Neuron (in vitro differentiated cells): Measurements from ENCODE around the gene APOA4.
"Not testable (repeated sequence)": the region's sequence is repeated elsewhere in the genome, so short reads cannot be mapped to it uniquely, and the experiment has no call there.

ENCODE experiments used
- H2AFZ ChIP-seq: one replicate; pipeline ENCODE4 v1.6.1; 2013; ENCODE audit warnings: low read depth, mild to moderate bottlenecking, inconsistent platforms, low read length, moderate library complexity
- H3K27me3 ChIP-seq: one replicate; pipeline ENCODE4 v1.6.1; 2013; ENCODE audit warnings: low read length; ENCODE audit not compliant: insufficient read depth
- H3K36me3 ChIP-seq: one replicate; pipeline ENCODE4 v1.6.1; 2013; ENCODE audit warnings: low read length; ENCODE audit not compliant: insufficient read depth
- H3K4me1 ChIP-seq: one replicate; pipeline ENCODE4 v1.6.1; 2013; ENCODE audit warnings: low read length; ENCODE audit not compliant: insufficient read depth
- H3K4me3 ChIP-seq: 2 replicates; pipeline ENCODE4 v1.5.1; 2013; ENCODE audit warnings: mild to moderate bottlenecking, low read length, moderate library complexity
- H3K9me3 ChIP-seq: one replicate; pipeline ENCODE4 v1.6.1; 2013; ENCODE audit warnings: low read length

APOA4 gene

DNA sequence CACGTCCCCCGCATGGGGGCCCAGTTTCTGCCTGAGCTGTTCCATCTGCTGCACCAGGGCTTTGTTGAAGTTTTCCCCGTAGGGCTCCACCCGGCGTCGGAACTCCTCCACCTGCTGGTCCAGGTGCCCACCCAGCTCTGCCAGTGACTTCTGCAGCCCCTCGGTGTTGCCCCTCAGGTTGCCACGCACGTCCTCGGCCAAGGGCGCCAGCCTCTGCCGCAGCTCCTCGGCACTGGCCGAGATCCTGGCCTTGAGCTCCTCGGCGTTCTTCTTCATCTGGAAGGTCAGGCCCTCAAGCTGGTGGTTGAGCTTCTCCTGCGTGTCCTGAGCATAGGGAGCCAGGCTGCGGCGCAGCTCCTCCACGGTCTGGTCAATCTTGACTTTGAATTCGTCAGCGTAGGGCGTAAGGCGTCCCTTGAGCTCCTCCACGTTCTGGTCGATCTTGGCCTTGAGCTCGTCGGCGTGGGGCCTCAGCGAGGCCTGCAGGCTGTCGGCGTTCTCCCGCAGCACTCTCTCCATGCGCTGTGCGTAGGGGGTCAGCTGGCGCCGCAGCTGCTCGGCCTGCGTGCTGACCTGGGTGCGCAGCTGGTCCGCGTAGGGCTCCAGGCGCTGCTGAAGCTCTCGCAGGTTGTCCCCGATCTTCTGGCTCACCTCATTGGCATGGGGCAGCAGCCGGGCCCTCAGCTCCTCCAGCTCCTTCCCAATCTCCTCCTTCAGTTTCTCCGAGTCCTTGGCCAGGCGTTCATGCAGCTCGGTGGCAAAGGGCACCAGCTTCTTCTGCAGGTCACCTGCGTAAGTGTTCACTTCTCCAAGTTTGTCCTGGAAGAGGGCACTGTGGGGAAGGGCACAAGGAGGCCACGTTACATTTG lies 1.8 kb downstream of the APOA4 start:
- H2AFZ ChIP-seq: no peak overlapping the region
- H3K4me1 ChIP-seq: no peaks in the 10 kb centered on the region
- H3K36me3 ChIP-seq: no peaks in the 10 kb centered on the region
- H3K4me3 ChIP-seq: no peak overlapping the region
- peaks cover 6% of the 10 kb centered on the region for H3K27me3 ChIP-seq
- no peaks in the 10 kb centered on the region for H3K9me3 ChIP-seq

- no peaks in the 10 kb centered on the region for H3K4me1 ChIP-seq
- H3K9me3 ChIP-seq: no peaks in the 10 kb centered on the region
- H3K27me3 ChIP-seq: peaks cover 6% of the 10 kb centered on the region
- no peak overlapping the region for H3K4me3 ChIP-seq
- H2AFZ ChIP-seq: no peak overlapping the region
- H3K36me3 ChIP-seq: no peaks in the 10 kb centered on the region
Observed at GRCh38 chr11:116819049-116819448, 4.1 kb downstream of the APOA4 start.

- no peaks in the 10 kb centered on the region for H3K27me3 ChIP-seq
- no peaks in the 10 kb centered on the region for H3K4me1 ChIP-seq
- H3K36me3 ChIP-seq: no peaks in the 10 kb centered on the region
- H3K4me3 ChIP-seq: no peak overlapping the region
- H2AFZ ChIP-seq: no peak overlapping the region
- H3K9me3 ChIP-seq: no peaks in the 10 kb centered on the region
Observed at GRCh38 chr11:116814502-116814901, 8.6 kb downstream of the APOA4 start.

GRCh38 chr11:116813781-116814471 lies 9.2 kb downstream of the APOA4 start:
- no peaks in the 10 kb centered on the region for H3K4me1 ChIP-seq
- no peaks in the 10 kb centered on the region for H3K36me3 ChIP-seq
- no peaks in the 10 kb centered on the region for H3K27me3 ChIP-seq
- H3K9me3 ChIP-seq: no peaks in the 10 kb centered on the region
- H2AFZ ChIP-seq: no peak overlapping the region
- H3K4me3 ChIP-seq: no peak overlapping the region

DNA sequence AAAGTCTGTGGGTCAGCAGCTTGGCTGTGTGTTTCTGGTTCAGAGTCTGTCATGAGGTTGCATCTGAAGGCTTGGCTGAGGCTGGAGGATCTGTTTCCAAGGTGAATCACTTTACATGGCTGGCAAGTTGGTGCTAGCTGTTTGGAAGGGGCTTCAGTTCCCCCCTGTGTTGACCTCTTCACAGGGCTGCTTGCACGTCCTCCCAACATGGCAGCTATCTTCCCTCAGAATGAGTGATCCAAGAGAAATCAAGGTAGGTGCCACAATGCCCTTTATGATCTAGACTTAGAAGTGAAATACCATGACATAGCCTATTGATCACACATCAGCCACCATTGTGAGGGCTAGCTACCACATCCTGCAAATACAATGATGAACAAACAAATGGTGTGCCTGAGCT lies 9.9 kb downstream of the APOA4 start:
- no peak overlapping the region for H2AFZ ChIP-seq
- H3K4me1 ChIP-seq: no peaks in the 10 kb centered on the region
- H3K9me3 ChIP-seq: no peaks in the 10 kb centered on the region
- H3K36me3 ChIP-seq: no peaks in the 10 kb centered on the region
- no peak overlapping the region for H3K4me3 ChIP-seq
- H3K27me3 ChIP-seq: no peaks in the 10 kb centered on the region

- no peak overlapping the region for H2AFZ ChIP-seq
Observed at GRCh38 chr11:116812109-116812508, 11.0 kb downstream of the APOA4 start.

GRCh38 chr11:116811194-116811593 lies 11.9 kb downstream of the APOA4 start:
- no peak overlapping the region for H2AFZ ChIP-seq
- no peaks in the 10 kb centered on the region for H3K36me3 ChIP-seq
- H3K4me3 ChIP-seq: no peak overlapping the region
- no peaks in the 10 kb centered on the region for H3K27me3 ChIP-seq
- H3K4me1 ChIP-seq: no peaks in the 10 kb centered on the region
- H3K9me3 ChIP-seq: no peaks in the 10 kb centered on the region

More at GRCh38 chr11:116812109-116812508, 11.0 kb downstream of the APOA4 start:
- Histone ChIP-seq H3K27me3 (no peaks in the 10 kb centered on the region), H3K36me3 (no peaks in the 10 kb centered on the region), H3K4me1 (no peaks in the 10 kb centered on the region), H3K4me3 (no peak overlapping the region), H3K9me3 (no peaks in the 10 kb centered on the region)

DNA sequence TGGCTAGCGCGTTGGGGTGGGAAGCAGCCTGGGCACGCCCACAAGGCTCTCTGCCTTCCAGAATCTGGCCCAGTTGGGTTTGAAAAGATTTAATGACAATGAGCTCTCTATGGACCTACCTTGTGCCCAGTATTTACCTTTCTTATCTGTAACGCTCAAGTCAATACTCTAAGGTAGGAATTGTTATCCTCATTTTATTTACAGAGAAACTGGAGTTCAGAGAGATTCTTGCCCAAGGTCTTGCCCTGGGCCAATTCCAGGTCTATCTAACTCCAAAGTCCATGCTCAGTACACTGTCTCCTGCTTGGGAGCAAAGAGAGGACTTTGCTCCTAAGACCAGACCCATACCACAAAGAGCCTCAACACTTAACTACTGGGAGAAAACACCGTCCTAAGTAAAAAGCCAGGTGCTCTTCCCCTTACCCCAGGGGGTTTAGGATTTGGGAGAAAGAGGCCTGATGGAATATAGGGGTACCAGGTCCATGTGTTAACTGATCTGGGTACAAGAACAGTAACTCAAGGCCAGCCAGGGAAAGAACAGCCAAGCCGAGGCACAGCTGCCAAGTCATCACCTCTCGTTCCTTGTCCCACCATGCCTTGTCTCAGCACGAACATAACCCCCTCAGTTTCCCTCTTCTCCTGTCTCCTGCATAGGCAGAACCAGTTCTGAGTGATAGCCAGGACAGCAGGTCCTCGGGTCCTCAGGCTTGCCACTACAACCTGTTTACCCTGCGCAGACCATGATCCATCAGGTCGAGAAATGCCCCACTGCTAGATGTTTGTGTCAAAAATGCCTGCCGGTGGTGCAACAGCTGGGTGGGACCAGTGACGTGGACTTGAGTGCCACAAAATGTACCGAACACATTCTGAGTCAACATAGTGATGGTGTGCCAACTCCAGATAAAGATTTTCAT lies 14.6 kb downstream of the APOA4 start:
- H3K4me3 ChIP-seq: no peak overlapping the region
- no peaks in the 10 kb centered on the region for H3K36me3 ChIP-seq
- H2AFZ ChIP-seq: no peak overlapping the region
- H3K4me1 ChIP-seq: no peaks in the 10 kb centered on the region
- H3K27me3 ChIP-seq: no peaks in the 10 kb centered on the region
- H3K9me3 ChIP-seq: no peaks in the 10 kb centered on the region

DNA sequence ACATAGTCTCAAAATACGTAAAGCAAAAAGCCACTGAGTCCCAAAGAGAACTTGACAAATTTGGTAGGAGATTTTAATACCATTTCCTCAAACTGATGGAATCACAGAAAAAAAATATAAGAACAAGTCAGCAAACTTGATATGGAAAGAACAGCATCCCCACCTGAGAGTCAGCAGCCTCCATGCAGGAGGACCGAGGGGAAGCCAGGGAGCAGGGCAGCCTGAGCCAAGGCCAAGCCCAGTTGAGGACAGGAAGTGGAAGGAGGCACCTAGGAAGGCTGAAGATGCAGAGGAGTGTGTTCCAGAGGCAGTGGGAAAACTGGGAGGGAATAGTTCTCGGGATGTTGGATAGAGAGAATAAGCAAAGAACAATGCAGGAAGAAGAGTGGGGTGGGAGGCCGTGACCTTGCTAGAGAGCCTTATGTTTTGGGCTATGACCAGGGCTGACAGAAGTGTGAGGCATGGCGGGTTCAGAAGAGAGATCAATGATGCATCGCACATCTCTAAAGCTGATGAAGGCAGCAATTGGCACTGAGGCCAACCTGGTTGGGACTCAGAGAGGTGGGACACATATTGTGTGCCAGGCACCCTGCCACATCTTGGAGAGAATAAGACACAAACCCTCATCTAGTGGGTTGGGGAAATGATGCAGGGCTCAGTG lies 15.4 kb downstream of the APOA4 start:
- Histone ChIP-seq H3K4me1 (no peaks in the 10 kb centered on the region), H3K36me3 (no peaks in the 10 kb centered on the region), H3K27me3 (no peaks in the 10 kb centered on the region), H3K4me3 (no peak overlapping the region), H3K9me3 (no peaks in the 10 kb centered on the region), H2AFZ (no peak overlapping the region)

DNA sequence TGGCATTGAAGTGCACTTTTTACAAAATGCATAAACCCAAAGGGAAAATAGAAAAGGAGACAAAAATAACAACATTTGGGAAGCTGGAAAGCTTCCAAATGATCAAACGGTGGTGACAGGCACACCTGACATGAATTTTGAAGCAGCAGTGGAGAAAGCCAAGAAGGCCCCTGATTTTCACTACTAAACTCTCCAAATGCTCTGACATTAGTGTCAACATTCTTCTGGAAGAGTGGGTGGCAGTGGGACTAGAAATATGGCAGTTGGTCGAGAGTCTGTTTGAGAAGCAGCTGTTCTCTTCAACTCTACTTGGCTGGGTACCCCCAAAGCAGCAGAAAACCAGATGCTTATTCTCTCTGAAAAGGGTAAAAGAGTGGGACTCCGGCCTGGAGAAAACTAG lies 19.1 kb downstream of the APOA4 start:
- Histone ChIP-seq H3K36me3 (no peaks in the 10 kb centered on the region), H3K4me3 (no peak overlapping the region), H3K27me3 (no peaks in the 10 kb centered on the region), H3K4me1 (no peaks in the 10 kb centered on the region), H3K9me3 (no peaks in the 10 kb centered on the region), H2AFZ (no peak overlapping the region)

DNA sequence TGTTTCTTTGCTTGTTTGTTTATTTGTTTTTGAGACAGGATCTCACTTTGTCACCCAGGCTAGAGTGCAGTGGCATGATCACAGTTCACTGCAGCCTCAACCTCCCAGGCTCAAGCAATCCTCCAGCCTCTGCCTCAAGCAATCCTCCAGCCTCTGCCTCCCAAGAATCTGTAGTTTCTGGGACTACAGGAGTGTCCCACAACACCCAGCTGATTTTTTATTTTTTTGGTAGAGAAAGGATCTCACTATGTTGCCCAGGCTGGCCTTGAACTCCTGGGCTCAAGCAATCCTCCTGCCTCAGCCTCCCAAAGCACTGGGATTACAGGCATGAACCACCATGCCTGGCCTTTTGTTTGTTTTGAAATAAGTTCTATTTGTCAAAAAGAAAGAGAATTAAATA lies 21.4 kb downstream of the APOA4 start:
- H3K4me3 ChIP-seq, H3K36me3 ChIP-seq, H3K4me1 ChIP-seq, H2AFZ ChIP-seq, H3K27me3 ChIP-seq, H3K9me3 ChIP-seq: not testable (repeated sequence)

GRCh38 chr11:116800610-116801009 lies 22.5 kb downstream of the APOA4 start:
- H2AFZ ChIP-seq: no peak overlapping the region
- no peaks in the 10 kb centered on the region for H3K36me3 ChIP-seq
- no peak overlapping the region for H3K4me3 ChIP-seq
- H3K9me3 ChIP-seq: no peaks in the 10 kb centered on the region
- no peaks in the 10 kb centered on the region for H3K27me3 ChIP-seq
- no peaks in the 10 kb centered on the region for H3K4me1 ChIP-seq
